ACC112 (cell line): Measurements from ENCODE around the gene PHACTR4.
A peak's percentile ranks its signal among the peaks of the same experiment; 100 is the strongest.
"Not testable (repeated sequence)": the region's sequence is repeated elsewhere in the genome, so short reads cannot be mapped to it uniquely, and the experiment has no call there.

Experiments used
- H2AFZ ChIP-seq: fragments of 200-600 bp; sonication (generic); one replicate; pipeline ENCODE4 v1.6.0; 2017; ENCODE audit warnings: antibody characterized with exemption, low read length; ENCODE audit not compliant: unreplicated experiment
- H3K27ac ChIP-seq: fragments of 200-600 bp; sonication (generic); 2 replicates; pipeline ENCODE4 v1.5.1; 2014; ENCODE audit warnings: low read depth, mild to moderate bottlenecking, antibody characterized with exemption, low read length, moderate library complexity
- H3K27me3 ChIP-seq: fragments of 200-600 bp; sonication (generic); 2 replicates; pipeline ENCODE4 v1.6.1; 2014; ENCODE audit warnings: mild to moderate bottlenecking, antibody characterized with exemption, low read length, moderate library complexity, mixed read lengths; ENCODE audit not compliant: insufficient read depth
- H3K36me3 ChIP-seq: fragments of 200-600 bp; sonication (generic); 2 replicates; pipeline ENCODE4 v1.6.1; 2016; ENCODE audit warnings: mild to moderate bottlenecking, antibody characterized with exemption, low read length, moderate library complexity, mixed read lengths; ENCODE audit not compliant: insufficient read depth
- H3K4me1 ChIP-seq: fragments of 200-600 bp; sonication (generic); one replicate; pipeline ENCODE4 v1.6.1; 2016; ENCODE audit warnings: low read length, mixed read lengths; ENCODE audit not compliant: insufficient read depth, unreplicated experiment, control insufficient read depth
- H3K4me3 ChIP-seq: fragments of 200-600 bp; sonication (generic); 2 replicates; pipeline ENCODE4 v1.5.1; 2014; ENCODE audit warnings: mild to moderate bottlenecking, low read depth, low read length
- H3K79me2 ChIP-seq: fragments of 200-600 bp; sonication (generic); one replicate; pipeline ENCODE4 v1.6.0; 2016; ENCODE audit warnings: low read length; ENCODE audit not compliant: control insufficient read depth, unreplicated experiment, insufficient read depth

Gene PHACTR4

GRCh38 chr1:28509705-28510272, 140.2 kb downstream of the PHACTR4 start:
- peak overlapping the region; percentile 96 for H3K27ac ChIP-seq
- peaks cover 49% of the 10 kb centered on the region for H3K36me3 ChIP-seq
- H2AFZ ChIP-seq, result no peak overlapping the region
- peaks cover 32% of the 10 kb centered on the region for H3K4me1 ChIP-seq
- peaks cover 51% of the 10 kb centered on the region for H3K79me2 ChIP-seq
- H3K27me3 ChIP-seq, result no peaks in the 10 kb centered on the region
- peak overlapping the region; percentile 80 for H3K4me3 ChIP-seq

- Histone ChIP-seq H2AFZ (no peak overlapping the region), H3K36me3 (peaks cover 49% of the 10 kb centered on the region), H3K4me1 (peaks cover 32% of the 10 kb centered on the region), H3K27me3 (no peaks in the 10 kb centered on the region), H3K4me3 (peak overlapping the region; percentile 80), H3K79me2 (peaks cover 47% of the 10 kb centered on the region), H3K27ac (peak overlapping the region; percentile 96)
Measured at GRCh38 chr1:28510273-28510969, 140.9 kb downstream of the PHACTR4 start.

DNA sequence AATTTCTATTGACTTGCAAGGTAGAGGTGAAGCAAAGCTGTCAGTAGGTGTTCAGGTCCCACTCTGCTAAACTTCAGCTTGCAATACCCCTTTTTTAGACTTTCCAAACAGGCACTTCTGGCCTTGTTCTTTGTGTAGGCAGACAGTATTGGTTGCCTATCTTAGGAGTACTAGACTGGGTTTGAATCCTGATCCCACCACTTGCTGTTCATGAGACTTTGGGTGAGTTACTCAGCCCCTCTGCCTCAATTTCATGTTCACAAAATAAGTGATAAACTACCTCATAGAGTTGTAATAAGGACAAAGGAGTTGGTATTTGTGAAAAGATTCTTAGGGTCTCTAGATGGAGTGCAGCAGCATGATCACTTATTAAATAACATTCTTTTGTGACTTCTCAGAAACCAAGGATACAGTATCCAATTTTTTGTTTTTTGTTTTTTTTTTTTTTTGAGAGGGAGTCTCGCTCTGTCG, 141.5 kb downstream of the PHACTR4 start:
- Histone ChIP-seq H3K27me3 (no peaks in the 10 kb centered on the region), H3K79me2 (peaks cover 46% of the 10 kb centered on the region), H2AFZ (no peak overlapping the region), H3K36me3 (peaks cover 49% of the 10 kb centered on the region), H3K4me1 (peaks cover 32% of the 10 kb centered on the region), H3K4me3 (no peak overlapping the region), H3K27ac (peak overlapping the region; percentile 96)

DNA sequence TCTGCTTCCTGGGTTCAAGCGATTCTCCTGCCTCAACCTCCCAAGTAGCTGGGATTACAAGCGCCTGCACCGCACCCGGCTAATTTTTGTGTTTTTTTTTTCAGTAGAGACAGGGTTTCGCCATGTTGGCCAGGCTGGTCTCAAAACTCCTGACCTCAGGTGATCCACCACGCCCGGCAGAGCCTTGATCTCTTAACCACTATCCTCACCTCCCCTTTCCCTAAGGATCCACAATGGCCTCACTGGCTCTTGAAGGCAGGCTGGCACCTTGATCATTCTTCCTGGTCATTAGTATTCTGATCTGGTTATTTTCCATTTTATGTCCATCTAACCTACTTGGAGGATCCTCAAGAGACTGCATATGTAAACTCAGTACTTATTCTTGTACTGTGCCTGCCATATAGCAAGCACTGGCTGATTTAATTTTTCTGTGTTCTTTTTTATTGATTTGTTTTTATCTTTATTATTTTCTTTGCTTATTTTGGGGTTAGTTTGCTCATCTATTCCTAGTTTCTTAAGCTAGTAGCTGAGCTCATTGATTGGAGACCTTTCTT, 142.6 kb downstream of the PHACTR4 start:
- Histone ChIP-seq H3K27ac (peak overlapping the region; percentile 28), H3K4me3 (no peak overlapping the region), H3K79me2 (peaks cover 35% of the 10 kb centered on the region), H3K27me3 (no peaks in the 10 kb centered on the region), H3K36me3 (peaks cover 38% of the 10 kb centered on the region), H3K4me1 (peaks cover 32% of the 10 kb centered on the region), H2AFZ (no peak overlapping the region)

DNA sequence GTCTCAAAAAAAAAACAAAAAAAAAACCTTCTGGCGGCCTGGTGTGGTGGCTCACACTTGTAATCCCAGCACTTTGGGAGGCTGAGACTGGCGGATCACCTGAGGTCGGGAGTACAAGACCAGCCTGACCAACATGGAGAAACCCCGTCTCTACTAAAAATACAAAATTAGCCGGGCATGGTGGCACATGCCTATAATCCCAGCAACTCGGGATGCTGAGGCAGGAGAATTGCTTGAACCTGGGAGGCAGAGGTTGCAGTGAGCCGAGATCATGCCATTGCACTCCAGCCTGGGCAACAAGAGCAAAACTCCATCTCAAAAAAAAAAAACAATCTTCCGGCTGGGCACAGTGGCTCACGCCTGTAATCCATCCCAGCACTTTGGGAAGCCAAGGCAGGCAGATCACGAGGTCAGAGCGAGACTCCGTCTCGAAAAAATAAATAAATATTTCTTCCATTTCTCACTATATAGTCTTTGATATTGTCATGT, 144.9 kb downstream of the PHACTR4 start:
- H3K36me3 ChIP-seq, result peaks cover 15% of the 10 kb centered on the region
- H3K79me2 ChIP-seq, result peaks cover 23% of the 10 kb centered on the region
- not testable (repeated sequence) for H3K4me3 ChIP-seq, H2AFZ ChIP-seq, H3K27me3 ChIP-seq, H3K27ac ChIP-seq
- peaks cover 26% of the 10 kb centered on the region for H3K4me1 ChIP-seq

DNA sequence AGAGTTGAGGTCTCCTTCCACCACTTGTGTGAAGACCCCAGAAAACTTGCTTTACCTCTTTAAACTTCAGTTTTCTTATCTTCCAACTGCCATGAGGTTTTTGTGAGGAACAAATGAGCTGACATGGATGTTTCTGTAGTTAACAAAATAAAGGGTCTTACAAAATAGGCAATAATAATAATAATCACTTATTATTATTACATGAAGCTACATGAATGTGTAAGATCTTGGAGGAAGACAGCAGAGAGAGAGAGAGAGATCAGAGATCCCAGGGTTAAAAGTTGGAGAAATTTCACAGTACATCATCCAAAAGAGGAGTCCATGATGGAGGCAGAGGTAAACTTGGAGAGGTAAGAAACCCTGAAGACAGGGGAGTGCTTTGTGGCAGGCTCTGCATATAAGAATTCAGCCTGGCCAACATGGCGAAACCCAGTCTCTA, 147.0 kb downstream of the PHACTR4 start:
- H3K27me3 ChIP-seq, result no peaks in the 10 kb centered on the region
- H3K4me3 ChIP-seq, result no peak overlapping the region
- H3K4me1 ChIP-seq, result peaks cover 11% of the 10 kb centered on the region
- H3K27ac ChIP-seq, result peak overlapping the region; percentile 59
- H2AFZ ChIP-seq, result no peak overlapping the region
- H3K36me3 ChIP-seq, result no peaks in the 10 kb centered on the region
- H3K79me2 ChIP-seq, result peaks cover 24% of the 10 kb centered on the region

GRCh38 chr1:28517649-28517999, 148.1 kb downstream of the PHACTR4 start:
- Histone ChIP-seq H2AFZ (no peak overlapping the region), H3K36me3 (no peaks in the 10 kb centered on the region), H3K27ac (peak overlapping the region; percentile 59), H3K27me3 (no peaks in the 10 kb centered on the region), H3K79me2 (peaks cover 32% of the 10 kb centered on the region), H3K4me3 (peak overlapping the region; percentile 95), H3K4me1 (peaks cover 11% of the 10 kb centered on the region)

- Histone ChIP-seq H3K4me1 (peaks cover 11% of the 10 kb centered on the region), H2AFZ (peak overlapping the region; percentile 94), H3K27ac (peak overlapping the region; percentile 62), H3K27me3 (no peaks in the 10 kb centered on the region), H3K36me3 (no peaks in the 10 kb centered on the region), H3K79me2 (peaks cover 33% of the 10 kb centered on the region), H3K4me3 (peak overlapping the region; percentile 95)
Measured at GRCh38 chr1:28518000-28518744, 148.6 kb downstream of the PHACTR4 start.

DNA sequence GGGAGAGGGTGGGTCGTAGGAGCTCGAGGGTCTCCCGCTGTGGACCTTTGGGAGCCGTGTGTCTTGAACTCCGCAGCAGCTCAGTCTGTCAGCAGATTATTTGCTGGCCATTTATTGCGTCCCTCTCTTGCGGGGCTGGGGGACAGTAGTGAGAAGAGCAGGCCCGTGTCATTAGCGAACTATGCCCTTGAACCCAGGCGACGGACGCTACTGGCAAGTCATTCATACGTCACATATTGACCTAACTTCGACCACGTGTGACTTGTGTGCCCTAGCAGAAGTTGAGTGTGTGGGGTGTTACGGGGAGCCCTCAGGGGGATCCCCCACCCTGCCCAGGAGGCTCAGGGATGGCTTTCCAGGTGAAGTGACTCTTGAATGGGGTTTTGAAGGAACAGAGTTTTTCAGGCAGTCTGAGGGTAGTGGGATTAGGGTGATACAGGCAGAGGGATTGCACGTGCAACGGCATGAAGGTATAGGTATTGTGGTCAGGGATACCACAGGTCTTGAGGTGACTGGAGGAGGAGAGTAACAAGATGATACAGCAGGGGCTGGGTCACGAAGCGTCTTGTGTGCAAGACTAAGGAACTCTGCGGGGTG, 149.3 kb downstream of the PHACTR4 start:
- Histone ChIP-seq H2AFZ (peak overlapping the region; percentile 94), H3K27ac (peak overlapping the region; percentile 62; the same call in 1 of the 2 replicates), H3K4me3 (peak overlapping the region; percentile 95), H3K36me3 (no peaks in the 10 kb centered on the region), H3K27me3 (no peaks in the 10 kb centered on the region), H3K4me1 (peaks cover 11% of the 10 kb centered on the region), H3K79me2 (peaks cover 39% of the 10 kb centered on the region)
